HEK293 (cell line): ENCODE results near the gene HMG20A.

ENCODE experiments used
- CTCF ChIA-PET: fragments of 350-600 bp; formaldehyde crosslinking; extraction: SDS; loops from one replicate; lab custom pipeline; 2021; ENCODE audit warnings: antibody characterized with exemption; lab: Yijun Ruan, JAX
- POLR2A ChIA-PET: fragments of 300-600 bp; formaldehyde crosslinking; extraction: SDS; loops from one replicate; lab custom pipeline; 2020; ENCODE audit warnings: antibody characterized with exemption, inconsistent platforms; lab: Yijun Ruan, JAX
- H3K27ac ChIP-seq: fragments of 200-500 bp; sonication (Bioruptor generic); 2 replicates; pipeline ENCODE4 v1.5.1; 2014; ENCODE audit warnings: low read depth, low read length, control low read depth, inconsistent platforms; ENCODE audit errors: extremely low read depth
- H3K36me3 ChIP-seq, 2 experiments: fragments of 200-500 bp in 1 of 2; sonication (Bioruptor generic) in 1 of 2; 1 replicate in 1 of 2; 2 replicates in 1 of 2; pipeline ENCODE4 v1.5.1; 2014 to 2017; ENCODE audit warnings: inconsistent platforms in 2 of 2, low read length in 2 of 2; ENCODE audit not compliant: control insufficient read depth in 2 of 2, insufficient read depth in 1 of 2
- H3K4me1 ChIP-seq: fragments of 200-500 bp; sonication (Bioruptor generic); 2 replicates; pipeline ENCODE4 v1.5.1; 2014; ENCODE audit warnings: mild to moderate bottlenecking, low read length, inconsistent platforms; ENCODE audit not compliant: control insufficient read depth, insufficient read depth
- H3K4me3 ChIP-seq: 2 replicates; pipeline ENCODE4 v1.5.1; 2011; ENCODE audit warnings: low read depth, mild to moderate bottlenecking, control low read depth, low read length, moderate library complexity
- H3K9me3 ChIP-seq: fragments of 200-500 bp; sonication (Bioruptor generic); 2 replicates; pipeline ENCODE4 v1.5.1; 2014; ENCODE audit warnings: low read depth, low read length, inconsistent platforms; ENCODE audit not compliant: control insufficient read depth, insufficient read depth
- EGR2 ChIP-seq: fragments of 450-650 bp; formaldehyde crosslinking; IDR thresholded peaks from 2 replicates; pipeline ENCODE4 v1.5.1; 2016; ENCODE audit warnings: low read depth, missing biosample characterization, missing genetic modification characterization
- GLIS1 ChIP-seq: fragments of 450-650 bp; formaldehyde crosslinking; IDR thresholded peaks from 2 replicates; pipeline ENCODE4 v1.5.1; 2016; ENCODE audit warnings: missing biosample characterization, missing genetic modification characterization
- KLF1 ChIP-seq: fragments of 450-650 bp; formaldehyde crosslinking; IDR thresholded peaks from 2 replicates; pipeline ENCODE4 v1.5.1; 2016; ENCODE audit warnings: missing biosample characterization, missing genetic modification characterization
- KLF7 ChIP-seq: fragments of 450-650 bp; formaldehyde crosslinking; IDR thresholded peaks from 2 replicates; pipeline ENCODE4 v1.5.1; 2016; ENCODE audit warnings: missing biosample characterization, missing genetic modification characterization, borderline replicate concordance
- KLF9 ChIP-seq: fragments of 450-650 bp; formaldehyde crosslinking; IDR thresholded peaks from 2 replicates; pipeline ENCODE4 v1.5.1; 2016; ENCODE audit warnings: missing biosample characterization, missing genetic modification characterization, low read depth
- SCRT1 ChIP-seq: fragments of 450-650 bp; formaldehyde crosslinking; IDR thresholded peaks from 2 replicates; pipeline ENCODE4 v1.5.1; 2016; ENCODE audit warnings: missing biosample characterization, missing genetic modification characterization, borderline replicate concordance
- ZFP3 ChIP-seq: fragments of 450-650 bp; formaldehyde crosslinking; IDR thresholded peaks from 2 replicates; pipeline ENCODE4 v1.5.1; 2016; ENCODE audit warnings: low read depth, missing biosample characterization, missing genetic modification characterization
- ZNF133 ChIP-seq: fragments of 450-650 bp; formaldehyde crosslinking; IDR thresholded peaks from 2 replicates; pipeline ENCODE4 v1.5.1; 2016; ENCODE audit warnings: missing biosample characterization, missing genetic modification characterization
- ZNF175 ChIP-seq: fragments of 450-650 bp; formaldehyde crosslinking; IDR thresholded peaks from 2 replicates; pipeline ENCODE4 v1.5.1; 2016; ENCODE audit warnings: missing biosample characterization, missing genetic modification characterization
- ZNF19 ChIP-seq: fragments of 450-650 bp; formaldehyde crosslinking; IDR thresholded peaks from 2 replicates; pipeline ENCODE4; 2016; ENCODE audit warnings: missing biosample characterization, missing genetic modification characterization, low read depth
- ZNF223 ChIP-seq: fragments of 450-650 bp; formaldehyde crosslinking; IDR thresholded peaks from 2 replicates; pipeline ENCODE4 v1.5.1; 2016; ENCODE audit warnings: missing biosample characterization, missing genetic modification characterization
- ZNF274 ChIP-seq, 2 experiments: fragments of 200-500 bp in 1 of 2; fragments of 450-650 bp in 1 of 2; sonication (Bioruptor generic) in 1 of 2; formaldehyde crosslinking in 1 of 2; IDR thresholded peaks; 2 replicates each; pipeline versions ENCODE4 v1.5.1 to v1.6.1; 2014 to 2016; ENCODE audit warnings: borderline replicate concordance in 1 of 2, inconsistent platforms in 1 of 2, low read length in 1 of 2, missing biosample characterization in 1 of 2, missing genetic modification characterization in 1 of 2
- ZNF292 ChIP-seq: fragments of 450-650 bp; formaldehyde crosslinking; IDR thresholded peaks from 2 replicates; pipeline ENCODE4 v1.5.1; 2016; ENCODE audit warnings: low read depth, missing biosample characterization, missing genetic modification characterization, borderline replicate concordance
- ZNF37A ChIP-seq: fragments of 450-650 bp; IDR thresholded peaks from 2 replicates; pipeline ENCODE4 v1.5.1; 2018; ENCODE audit warnings: missing biosample characterization, missing genetic modification characterization
- ZNF433 ChIP-seq: fragments of 450-650 bp; formaldehyde crosslinking; IDR thresholded peaks from 2 replicates; pipeline ENCODE4 v1.5.1; 2016; ENCODE audit warnings: missing biosample characterization, missing genetic modification characterization, low read depth
- ZNF521 ChIP-seq: fragments of 450-650 bp; formaldehyde crosslinking; IDR thresholded peaks from 2 replicates; pipeline ENCODE4 v1.5.1; 2017; ENCODE audit warnings: missing biosample characterization, mild to moderate bottlenecking, missing genetic modification characterization
- ZNF610 ChIP-seq: fragments of 450-650 bp; formaldehyde crosslinking; IDR thresholded peaks from 2 replicates; pipeline ENCODE4 v1.5.1; 2016; ENCODE audit warnings: missing biosample characterization, missing genetic modification characterization, borderline replicate concordance
- ZNF677 ChIP-seq: fragments of 450-650 bp; IDR thresholded peaks from 2 replicates; pipeline ENCODE4 v1.5.0; 2018; ENCODE audit warnings: missing biosample characterization, mild to moderate bottlenecking, missing genetic modification characterization, moderate library complexity
- ZSCAN16 ChIP-seq: fragments of 450-650 bp; formaldehyde crosslinking; IDR thresholded peaks from 2 replicates; pipeline ENCODE4 v1.5.1; 2016; ENCODE audit warnings: missing biosample characterization, missing genetic modification characterization
- ZSCAN23 ChIP-seq: fragments of 450-650 bp; formaldehyde crosslinking; IDR thresholded peaks from 2 replicates; pipeline ENCODE4 v1.5.1; 2016; ENCODE audit warnings: missing biosample characterization, missing genetic modification characterization
- TF ChIP-seq, protein P1 (sequence below): fragments of 450-650 bp; formaldehyde crosslinking; IDR thresholded peaks from 2 replicates; pipeline ENCODE4 v1.5.1; 2016; ENCODE audit warnings: missing biosample characterization, missing genetic modification characterization
- TF ChIP-seq, protein P2 (sequence below): fragments of 450-650 bp; formaldehyde crosslinking; IDR thresholded peaks from 2 replicates; pipeline ENCODE4 v1.5.1; 2016; ENCODE audit warnings: missing biosample characterization, missing genetic modification characterization, borderline replicate concordance
- TF ChIP-seq, protein P3 (sequence below): fragments of 450-650 bp; formaldehyde crosslinking; IDR thresholded peaks from 2 replicates; pipeline ENCODE4 v1.5.1; 2016; ENCODE audit warnings: missing biosample characterization, missing genetic modification characterization
- TF ChIP-seq, protein P4 (sequence below): fragments of 450-650 bp; formaldehyde crosslinking; IDR thresholded peaks from 2 replicates; pipeline ENCODE4 v1.5.1; 2016; ENCODE audit warnings: missing biosample characterization, missing genetic modification characterization
- TF ChIP-seq, protein P5 (sequence below): fragments of 450-650 bp; formaldehyde crosslinking; IDR thresholded peaks from 2 replicates; pipeline ENCODE4; 2016; ENCODE audit warnings: missing biosample characterization, missing genetic modification characterization
- TF ChIP-seq, protein P6 (sequence below): fragments of 450-650 bp; formaldehyde crosslinking; IDR thresholded peaks from 2 replicates; pipeline ENCODE4 v1.5.1; 2016; ENCODE audit warnings: missing biosample characterization, missing genetic modification characterization
- TF ChIP-seq, protein P7 (sequence below): sonication (generic); formaldehyde crosslinking; IDR thresholded peaks from 2 replicates; pipeline ENCODE4 v1.8.1; 2022; ENCODE audit warnings: mild to moderate bottlenecking, moderate library complexity, missing genetic modification reagents

Gene HMG20A

DNA sequence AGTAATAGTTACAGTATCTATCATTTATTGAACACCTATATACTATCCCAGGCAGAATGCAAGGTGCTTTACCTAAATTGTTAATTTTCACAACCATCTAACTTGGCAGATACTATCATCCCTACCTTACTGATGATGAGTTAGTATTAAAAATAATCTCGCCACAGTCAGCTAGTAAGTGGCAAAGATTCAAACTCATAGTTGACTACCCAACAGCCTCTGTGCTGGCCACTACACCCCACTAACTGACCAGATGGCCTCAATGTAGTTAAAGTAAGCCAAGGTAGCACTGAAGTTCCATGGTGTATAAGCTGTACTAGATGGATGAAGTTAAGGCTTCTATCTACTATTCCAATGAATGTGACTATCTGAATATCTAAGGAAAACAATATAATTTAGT, 45.6 kb upstream of the HMG20A start:
- CTCF ChIA-PET = no interaction called here

DNA sequence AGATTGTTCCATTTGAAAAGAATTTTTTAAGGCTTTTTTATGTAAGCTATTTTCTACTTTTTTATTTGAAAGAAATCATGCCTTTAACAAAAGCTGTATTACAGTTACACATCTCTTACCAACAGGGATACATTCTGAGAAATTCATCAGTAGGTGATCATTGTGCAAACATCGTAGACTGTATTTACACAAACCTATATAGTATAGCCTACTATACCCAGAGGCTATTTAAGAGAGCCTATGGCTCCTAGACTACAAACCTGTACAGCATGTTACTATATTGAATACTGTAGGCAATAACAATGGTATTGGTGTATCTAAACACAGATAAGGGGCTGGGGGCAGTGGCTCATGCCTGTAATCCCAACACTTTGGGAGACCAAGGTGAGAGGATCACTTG, 43.9 kb upstream of the HMG20A start:
- Histone ChIP-seq H3K4me1 (no peaks in the 10 kb centered on the region), H3K9me3 (no peaks in the 10 kb centered on the region), H3K4me3 (no peak overlapping the region), H3K36me3 (no peaks in the 10 kb centered on the region), H3K27ac (no peak overlapping the region)
- ChIA-PET CTCF (interaction anchor here (1.0 kb wide), 1 partner anchor 57 kb away, joined by 3 read pairs; no protein-coding TSS in a partner anchor), POLR2A (no interaction called here)
- no peak for TF ChIP-seq ZNF677 (tag by site-specific recombination)
- no peak for TF ChIP-seq ZNF19 (tag by site-specific recombination)
- TF ChIP-seq ZNF133 (tag by site-specific recombination) = no peak
- no peak for TF ChIP-seq GLIS1 (tag by site-specific recombination)
- TF ChIP-seq, protein P1, sequence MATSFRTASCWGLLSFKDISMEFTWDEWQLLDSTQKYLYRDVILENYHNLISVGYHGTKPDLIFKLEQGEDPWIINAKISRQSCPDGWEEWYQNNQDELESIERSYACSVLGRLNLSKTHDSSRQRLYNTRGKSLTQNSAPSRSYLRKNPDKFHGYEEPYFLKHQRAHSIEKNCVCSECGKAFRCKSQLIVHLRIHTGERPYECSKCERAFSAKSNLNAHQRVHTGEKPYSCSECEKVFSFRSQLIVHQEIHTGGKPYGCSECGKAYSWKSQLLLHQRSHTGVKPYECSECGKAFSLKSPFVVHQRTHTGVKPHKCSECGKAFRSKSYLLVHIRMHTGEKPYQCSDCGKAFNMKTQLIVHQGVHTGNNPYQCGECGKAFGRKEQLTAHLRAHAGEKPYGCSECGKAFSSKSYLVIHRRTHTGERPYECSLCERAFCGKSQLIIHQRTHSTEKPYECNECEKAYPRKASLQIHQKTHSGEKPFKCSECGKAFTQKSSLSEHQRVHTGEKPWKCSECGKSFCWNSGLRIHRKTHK (tag by site-specific recombination) = no peak
- TF ChIP-seq ZFP3 (tag by site-specific recombination) = no peak
- no peak for TF ChIP-seq ZNF610 (tag by site-specific recombination)
- no peak for TF ChIP-seq ZNF37A (tag by site-specific recombination)
- TF ChIP-seq, protein P2, sequence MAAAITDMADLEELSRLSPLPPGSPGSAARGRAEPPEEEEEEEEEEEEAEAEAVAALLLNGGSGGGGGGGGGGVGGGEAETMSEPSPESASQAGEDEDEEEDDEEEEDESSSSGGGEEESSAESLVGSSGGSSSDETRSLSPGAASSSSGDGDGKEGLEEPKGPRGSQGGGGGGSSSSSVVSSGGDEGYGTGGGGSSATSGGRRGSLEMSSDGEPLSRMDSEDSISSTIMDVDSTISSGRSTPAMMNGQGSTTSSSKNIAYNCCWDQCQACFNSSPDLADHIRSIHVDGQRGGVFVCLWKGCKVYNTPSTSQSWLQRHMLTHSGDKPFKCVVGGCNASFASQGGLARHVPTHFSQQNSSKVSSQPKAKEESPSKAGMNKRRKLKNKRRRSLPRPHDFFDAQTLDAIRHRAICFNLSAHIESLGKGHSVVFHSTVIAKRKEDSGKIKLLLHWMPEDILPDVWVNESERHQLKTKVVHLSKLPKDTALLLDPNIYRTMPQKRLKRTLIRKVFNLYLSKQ (tag by site-specific recombination) = no peak
- no peak for TF ChIP-seq KLF1 (tag by site-specific recombination)

More for the DNA sequence above, 45.6 kb upstream of the HMG20A start:
- H3K36me3 ChIP-seq = no peaks in the 10 kb centered on the region
- H3K4me3 ChIP-seq = no peak overlapping the region
- no peaks in the 10 kb centered on the region for H3K4me1 ChIP-seq
- POLR2A ChIA-PET = no interaction called here
- H3K27ac ChIP-seq = no peak overlapping the region
- TF ChIP-seq KLF9 (tag by site-specific recombination) (no peak), ZNF433 (tag by site-specific recombination) (no peak), ZSCAN16 (no peak), KLF7 (tag by site-specific recombination) (no peak), ZNF175 (tag by site-specific recombination) (no peak), ZNF521 (tag by site-specific recombination) (no peak), ZNF274 (IDR thresholded peaks at IDR 0.05; ENCODE audit: low read length) (no peak), ZNF274 (tag by site-specific recombination; IDR thresholded peaks at IDR 0.05; ENCODE audit: borderline replicate concordance) (no peak), ZSCAN23 (tag by site-specific recombination) (no peak), ZNF223 (no peak), ZNF292 (tag by site-specific recombination) (no peak), SCRT1 (no peak), EGR2 (no peak)
- TF ChIP-seq, protein P3, sequence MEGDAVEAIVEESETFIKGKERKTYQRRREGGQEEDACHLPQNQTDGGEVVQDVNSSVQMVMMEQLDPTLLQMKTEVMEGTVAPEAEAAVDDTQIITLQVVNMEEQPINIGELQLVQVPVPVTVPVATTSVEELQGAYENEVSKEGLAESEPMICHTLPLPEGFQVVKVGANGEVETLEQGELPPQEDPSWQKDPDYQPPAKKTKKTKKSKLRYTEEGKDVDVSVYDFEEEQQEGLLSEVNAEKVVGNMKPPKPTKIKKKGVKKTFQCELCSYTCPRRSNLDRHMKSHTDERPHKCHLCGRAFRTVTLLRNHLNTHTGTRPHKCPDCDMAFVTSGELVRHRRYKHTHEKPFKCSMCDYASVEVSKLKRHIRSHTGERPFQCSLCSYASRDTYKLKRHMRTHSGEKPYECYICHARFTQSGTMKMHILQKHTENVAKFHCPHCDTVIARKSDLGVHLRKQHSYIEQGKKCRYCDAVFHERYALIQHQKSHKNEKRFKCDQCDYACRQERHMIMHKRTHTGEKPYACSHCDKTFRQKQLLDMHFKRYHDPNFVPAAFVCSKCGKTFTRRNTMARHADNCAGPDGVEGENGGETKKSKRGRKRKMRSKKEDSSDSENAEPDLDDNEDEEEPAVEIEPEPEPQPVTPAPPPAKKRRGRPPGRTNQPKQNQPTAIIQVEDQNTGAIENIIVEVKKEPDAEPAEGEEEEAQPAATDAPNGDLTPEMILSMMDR = no peak
- TF ChIP-seq, protein P4, sequence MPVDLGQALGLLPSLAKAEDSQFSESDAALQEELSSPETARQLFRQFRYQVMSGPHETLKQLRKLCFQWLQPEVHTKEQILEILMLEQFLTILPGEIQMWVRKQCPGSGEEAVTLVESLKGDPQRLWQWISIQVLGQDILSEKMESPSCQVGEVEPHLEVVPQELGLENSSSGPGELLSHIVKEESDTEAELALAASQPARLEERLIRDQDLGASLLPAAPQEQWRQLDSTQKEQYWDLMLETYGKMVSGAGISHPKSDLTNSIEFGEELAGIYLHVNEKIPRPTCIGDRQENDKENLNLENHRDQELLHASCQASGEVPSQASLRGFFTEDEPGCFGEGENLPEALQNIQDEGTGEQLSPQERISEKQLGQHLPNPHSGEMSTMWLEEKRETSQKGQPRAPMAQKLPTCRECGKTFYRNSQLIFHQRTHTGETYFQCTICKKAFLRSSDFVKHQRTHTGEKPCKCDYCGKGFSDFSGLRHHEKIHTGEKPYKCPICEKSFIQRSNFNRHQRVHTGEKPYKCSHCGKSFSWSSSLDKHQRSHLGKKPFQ (tag by site-specific recombination) = no peak
- TF ChIP-seq, protein P5, sequence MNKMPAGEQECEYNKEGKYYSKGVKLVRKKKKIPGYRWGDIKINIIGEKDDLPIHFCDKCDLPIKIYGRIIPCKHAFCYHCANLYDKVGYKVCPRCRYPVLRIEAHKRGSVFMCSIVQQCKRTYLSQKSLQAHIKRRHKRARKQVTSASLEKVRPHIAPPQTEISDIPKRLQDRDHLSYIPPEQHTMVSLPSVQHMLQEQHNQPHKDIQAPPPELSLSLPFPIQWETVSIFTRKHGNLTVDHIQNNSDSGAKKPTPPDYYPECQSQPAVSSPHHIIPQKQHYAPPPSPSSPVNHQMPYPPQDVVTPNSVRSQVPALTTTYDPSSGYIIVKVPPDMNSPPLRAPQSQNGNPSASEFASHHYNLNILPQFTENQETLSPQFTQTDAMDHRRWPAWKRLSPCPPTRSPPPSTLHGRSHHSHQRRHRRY (tag by site-specific recombination) = no peak
- TF ChIP-seq, protein P6, sequence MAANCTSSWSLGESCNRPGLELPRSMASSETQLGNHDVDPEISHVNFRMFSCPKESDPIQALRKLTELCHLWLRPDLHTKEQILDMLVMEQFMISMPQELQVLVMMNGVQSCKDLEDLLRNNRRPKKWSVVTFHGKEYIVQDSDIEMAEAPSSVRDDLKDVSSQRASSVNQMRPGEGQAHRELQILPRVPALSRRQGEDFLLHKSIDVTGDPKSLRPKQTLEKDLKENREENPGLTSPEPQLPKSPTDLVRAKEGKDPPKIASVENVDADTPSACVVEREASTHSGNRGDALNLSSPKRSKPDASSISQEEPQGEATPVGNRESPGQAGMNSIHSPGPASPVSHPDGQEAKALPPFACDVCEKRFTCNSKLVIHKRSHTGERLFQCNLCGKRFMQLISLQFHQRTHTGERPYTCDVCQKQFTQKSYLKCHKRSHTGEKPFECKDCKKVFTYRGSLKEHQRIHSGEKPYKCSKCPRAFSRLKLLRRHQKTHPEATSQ (tag by site-specific recombination) = no peak
- TF ChIP-seq, protein P7, sequence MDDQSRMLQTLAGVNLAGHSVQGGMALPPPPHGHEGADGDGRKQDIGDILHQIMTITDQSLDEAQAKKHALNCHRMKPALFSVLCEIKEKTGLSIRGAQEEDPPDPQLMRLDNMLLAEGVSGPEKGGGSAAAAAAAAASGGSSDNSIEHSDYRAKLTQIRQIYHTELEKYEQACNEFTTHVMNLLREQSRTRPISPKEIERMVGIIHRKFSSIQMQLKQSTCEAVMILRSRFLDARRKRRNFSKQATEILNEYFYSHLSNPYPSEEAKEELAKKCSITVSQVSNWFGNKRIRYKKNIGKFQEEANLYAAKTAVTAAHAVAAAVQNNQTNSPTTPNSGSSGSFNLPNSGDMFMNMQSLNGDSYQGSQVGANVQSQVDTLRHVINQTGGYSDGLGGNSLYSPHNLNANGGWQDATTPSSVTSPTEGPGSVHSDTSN (CRISPR knock-in tag) = no peak
- no peaks in the 10 kb centered on the region for H3K9me3 ChIP-seq
